Measurements from ENCODE around the gene DPYD. TPM values are rescaled to one million over a fixed set of nuclear protein-coding genes. Genes with fewer than 3 reads are reported as not detected.

DPYD gene
- total RNA-seq, 1 donor from 2014 or later = 11.9 TPM

DNA sequence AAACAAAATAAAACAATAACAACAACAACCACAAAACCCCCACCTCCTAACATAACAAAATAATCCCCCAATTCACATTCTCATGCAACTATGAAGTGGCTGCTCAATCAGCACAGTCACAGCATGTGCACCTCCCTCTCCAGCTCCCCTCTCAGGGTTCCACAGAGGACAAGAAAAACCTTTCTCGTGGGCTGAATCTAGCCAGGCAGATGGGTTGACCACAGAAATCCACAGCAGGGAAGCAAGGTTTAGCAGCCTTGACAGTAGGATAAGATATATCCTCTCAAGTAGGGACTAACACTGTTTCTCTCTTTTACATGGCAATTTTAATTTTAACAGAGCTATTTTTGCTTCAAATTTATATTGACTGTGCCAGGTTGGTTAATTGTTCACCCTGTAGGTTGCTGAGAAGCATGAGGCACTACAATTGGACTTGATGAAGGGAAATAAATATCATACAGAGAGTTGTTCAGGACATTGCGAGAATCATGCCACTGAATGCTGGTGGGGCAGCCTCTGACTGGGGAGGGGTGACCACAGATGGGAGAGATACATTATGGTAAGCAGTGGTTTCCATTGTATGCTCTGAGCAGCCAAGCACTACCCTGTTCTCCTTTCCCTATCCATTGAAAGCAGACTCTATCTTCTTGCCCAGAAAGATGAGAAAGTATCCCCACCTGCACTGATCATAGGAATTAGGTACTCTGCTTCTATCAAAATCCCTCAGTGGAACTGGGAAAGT lies 535.1 kb downstream of the DPYD start:
- intact Hi-C loops (cut with micrococcal nuclease) = no loop called here

DNA sequence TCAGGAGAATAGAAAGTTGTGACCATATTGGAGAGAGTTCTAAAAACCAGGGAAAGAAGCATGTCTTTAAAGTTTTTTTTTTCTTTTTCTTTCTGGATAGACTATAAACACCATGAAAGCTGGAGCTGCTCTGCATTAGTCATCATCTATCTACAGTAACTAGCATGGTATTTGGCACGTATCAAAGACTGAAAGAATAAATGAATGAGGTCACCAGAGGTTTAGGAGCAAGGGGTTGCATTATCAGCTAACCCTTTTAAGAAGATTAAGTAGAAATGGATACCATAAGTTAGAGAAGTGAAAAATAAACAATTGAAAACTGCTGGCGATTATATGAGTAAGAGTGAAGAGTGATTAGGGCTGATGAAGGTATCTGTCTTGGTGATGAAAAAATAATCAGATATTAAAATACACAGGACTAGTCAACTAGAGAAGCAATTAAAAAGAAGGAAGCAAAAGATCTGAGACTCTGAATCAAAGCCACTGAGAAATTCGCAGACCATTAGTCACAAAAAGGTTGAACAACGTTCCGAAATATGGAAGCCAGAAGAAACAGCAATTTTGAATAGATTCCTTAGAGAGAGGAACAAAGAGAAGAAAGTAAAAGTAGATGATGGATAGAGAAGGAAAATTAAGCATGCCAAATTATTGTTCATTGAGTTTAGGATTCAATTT lies 536.4 kb downstream of the DPYD start:
- Mint-ChIP-seq H3K27ac (no peak overlapping the region), H3K9me3 (no peaks in the 10 kb centered on the region), H3K4me1 (ENCODE audit: low read depth) (no peaks in the 10 kb centered on the region), H3K27me3 (ENCODE audit: low read depth) (no peaks in the 10 kb centered on the region), H3K36me3 (ENCODE audit: low read depth) (no peaks in the 10 kb centered on the region), H3K4me3 (ENCODE audit: low read depth) (no peak overlapping the region)
- DNase-seq (ENCODE audit: low spot score) = no peak
- intact Hi-C loops (cut with micrococcal nuclease) = no loop called here

More for the DNA sequence above, 535.1 kb downstream of the DPYD start:
- no peak overlapping the region for H3K4me3 Mint-ChIP-seq (ENCODE audit: low read depth)
- no peaks in the 10 kb centered on the region for H3K27me3 Mint-ChIP-seq (ENCODE audit: low read depth)
- H3K4me1 Mint-ChIP-seq (ENCODE audit: low read depth) = no peaks in the 10 kb centered on the region
- H3K9me3 Mint-ChIP-seq = no peaks in the 10 kb centered on the region
- DNase-seq (ENCODE audit: low spot score) = no peak
- H3K27ac Mint-ChIP-seq = no peak overlapping the region
- H3K36me3 Mint-ChIP-seq (ENCODE audit: low read depth) = no peaks in the 10 kb centered on the region

DNA sequence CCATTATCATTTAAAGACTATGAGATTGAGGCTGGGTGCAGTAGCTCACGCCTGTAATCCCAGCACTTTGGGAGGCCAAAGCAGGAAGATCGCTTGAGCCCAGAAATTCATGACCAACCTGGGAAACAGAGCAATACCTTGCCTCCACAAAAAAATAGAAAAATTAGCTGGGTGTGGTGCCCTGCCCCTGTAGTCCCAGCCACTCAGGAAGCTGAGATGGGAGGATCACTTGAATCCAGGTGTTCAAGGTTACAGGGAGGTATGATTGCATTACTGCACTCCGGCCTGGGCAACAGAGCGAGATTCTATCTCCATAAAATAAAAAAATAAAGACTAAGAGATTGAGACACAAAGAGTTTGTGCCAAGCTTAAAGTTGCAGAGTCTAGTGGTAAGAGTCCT lies 537.0 kb downstream of the DPYD start:
- no peak overlapping the region for H3K27ac Mint-ChIP-seq
- H3K4me3 Mint-ChIP-seq (ENCODE audit: low read depth) = no peak overlapping the region
- no peaks in the 10 kb centered on the region for H3K27me3 Mint-ChIP-seq (ENCODE audit: low read depth)
- H3K4me1 Mint-ChIP-seq (ENCODE audit: low read depth) = no peaks in the 10 kb centered on the region
- H3K36me3 Mint-ChIP-seq (ENCODE audit: low read depth) = no peaks in the 10 kb centered on the region
- intact Hi-C loops (cut with micrococcal nuclease) = no loop called here
- no peak for DNase-seq (ENCODE audit: low spot score)
- no peaks in the 10 kb centered on the region for H3K9me3 Mint-ChIP-seq

DNA sequence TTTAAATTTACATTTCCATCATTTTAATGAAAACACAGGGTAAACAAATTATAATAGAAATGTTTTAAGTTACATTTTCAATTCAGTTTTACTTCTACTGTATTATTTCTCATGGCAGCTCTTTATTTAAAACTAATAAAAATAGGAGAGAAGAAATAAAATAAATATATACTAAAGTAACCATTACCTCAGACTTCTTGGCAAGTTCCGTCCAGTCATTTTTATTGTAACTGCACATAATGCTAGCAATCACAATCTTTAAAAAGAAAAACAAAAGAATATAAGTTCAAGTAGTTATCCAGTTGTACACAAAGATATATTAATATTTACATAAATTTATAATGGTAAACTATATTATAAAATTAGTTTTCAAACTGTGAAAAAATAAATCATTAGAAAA lies 538.6 kb downstream of the DPYD start:
- Mint-ChIP-seq H3K27ac (no peak overlapping the region), H3K4me1 (ENCODE audit: low read depth) (peaks cover 4% of the 10 kb centered on the region), H3K36me3 (ENCODE audit: low read depth) (no peaks in the 10 kb centered on the region), H3K27me3 (ENCODE audit: low read depth) (no peaks in the 10 kb centered on the region), H3K4me3 (ENCODE audit: low read depth) (no peak overlapping the region), H3K9me3 (no peaks in the 10 kb centered on the region)
- intact Hi-C loops (cut with micrococcal nuclease) = no loop called here
- DNase-seq (ENCODE audit: low spot score) = no peak

DNA sequence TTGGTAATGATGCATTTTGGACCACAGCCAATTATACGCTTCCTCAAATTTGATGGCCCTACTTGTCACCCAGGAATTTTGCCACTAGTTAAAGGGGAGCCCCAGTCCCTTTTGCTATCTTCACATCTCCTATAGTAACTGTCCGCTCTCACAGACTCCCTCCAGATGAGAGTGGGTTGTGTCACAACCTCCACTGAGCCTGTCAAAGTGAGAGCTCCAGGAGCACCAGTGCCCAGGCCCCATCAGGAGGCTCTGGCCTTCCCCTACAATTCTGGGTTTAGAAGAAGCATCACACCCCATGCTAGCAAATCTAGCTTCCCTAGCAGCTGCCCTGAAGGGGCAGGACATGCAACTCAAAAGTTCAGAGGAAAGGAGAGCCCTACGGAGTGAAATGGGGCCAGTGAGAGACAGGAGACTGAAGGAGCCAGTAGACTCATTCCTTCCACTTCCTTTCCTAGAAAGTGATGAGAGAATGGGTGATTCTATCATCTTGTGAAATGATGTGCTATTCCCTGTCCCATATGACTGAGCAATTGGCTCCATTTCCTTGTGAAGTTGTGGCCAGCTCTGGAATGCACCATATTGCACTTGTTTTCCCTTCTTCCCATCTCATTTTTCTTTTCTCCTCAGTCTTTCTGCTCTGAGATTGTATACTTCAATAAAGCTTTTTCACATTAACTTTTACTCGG lies 541.3 kb downstream of the DPYD start:
- intact Hi-C loops (cut with micrococcal nuclease) = no loop called here
- H3K27me3 Mint-ChIP-seq (ENCODE audit: low read depth) = no peaks in the 10 kb centered on the region
- H3K4me1 Mint-ChIP-seq (ENCODE audit: low read depth) = peaks cover 4% of the 10 kb centered on the region
- no peak overlapping the region for H3K27ac Mint-ChIP-seq
- H3K9me3 Mint-ChIP-seq = no peaks in the 10 kb centered on the region
- no peak overlapping the region for H3K4me3 Mint-ChIP-seq (ENCODE audit: low read depth)
- no peaks in the 10 kb centered on the region for H3K36me3 Mint-ChIP-seq (ENCODE audit: low read depth)
- DNase-seq (ENCODE audit: low spot score) = no peak

DNA sequence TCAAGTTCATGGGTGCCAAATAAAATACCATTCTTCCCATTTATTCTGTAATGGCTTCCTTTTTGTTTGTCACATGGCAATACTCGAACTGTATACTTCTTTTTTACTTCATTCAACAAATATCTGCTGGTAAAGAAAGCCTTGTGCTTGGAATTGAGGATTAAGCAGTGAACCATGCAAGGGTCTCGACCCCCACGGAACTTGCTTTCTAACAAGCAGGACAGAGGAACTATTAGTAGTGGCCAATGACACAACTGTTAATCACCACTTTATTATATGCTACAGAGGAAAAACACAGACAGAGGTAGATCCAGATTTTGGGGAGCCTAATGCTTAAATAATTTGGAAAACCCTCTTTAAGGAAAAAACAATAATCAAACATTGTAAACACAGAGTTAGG lies 542.2 kb downstream of the DPYD start:
- no peaks in the 10 kb centered on the region for H3K36me3 Mint-ChIP-seq (ENCODE audit: low read depth)
- H3K27me3 Mint-ChIP-seq (ENCODE audit: low read depth) = no peaks in the 10 kb centered on the region
- peaks cover 4% of the 10 kb centered on the region for H3K4me1 Mint-ChIP-seq (ENCODE audit: low read depth)
- DNase-seq (ENCODE audit: low spot score) = no peak
- H3K4me3 Mint-ChIP-seq (ENCODE audit: low read depth) = no peak overlapping the region
- intact Hi-C loops (cut with micrococcal nuclease) = no loop called here
- H3K9me3 Mint-ChIP-seq = no peaks in the 10 kb centered on the region
- H3K27ac Mint-ChIP-seq = no peak overlapping the region

DNA sequence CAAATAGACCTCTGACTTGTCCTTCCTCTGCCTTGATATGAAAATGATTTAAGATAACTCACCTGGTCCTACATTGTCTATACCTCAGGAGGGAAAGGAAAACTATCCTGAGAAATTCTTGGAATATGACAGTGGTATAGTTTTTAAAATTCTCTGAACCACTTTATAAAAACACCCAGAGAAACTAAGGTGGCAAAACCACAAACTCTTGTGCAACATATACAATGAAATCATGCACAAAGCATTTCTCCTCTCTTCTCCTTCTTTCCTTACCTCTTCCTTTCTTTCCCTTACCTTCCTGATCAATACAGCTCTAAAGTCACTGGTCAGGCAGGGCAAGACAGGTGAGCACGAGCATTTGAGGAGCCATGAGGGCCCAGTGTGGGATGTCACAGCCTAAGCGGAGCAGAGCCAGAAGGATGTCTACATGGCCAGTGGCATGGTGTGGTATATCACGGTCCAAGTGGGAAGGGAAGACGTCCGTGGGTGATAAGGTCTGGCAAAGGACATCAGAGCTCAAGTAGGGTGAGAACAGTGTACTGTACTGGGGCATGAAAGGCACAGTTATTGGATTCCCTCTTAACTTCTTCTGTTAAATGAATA lies 543.3 kb downstream of the DPYD start:
- Mint-ChIP-seq H3K4me1 (ENCODE audit: low read depth) (peaks cover 4% of the 10 kb centered on the region), H3K27me3 (ENCODE audit: low read depth) (no peaks in the 10 kb centered on the region), H3K4me3 (ENCODE audit: low read depth) (no peak overlapping the region), H3K36me3 (ENCODE audit: low read depth) (no peaks in the 10 kb centered on the region), H3K9me3 (no peaks in the 10 kb centered on the region), H3K27ac (no peak overlapping the region)
- intact Hi-C loops (cut with micrococcal nuclease) = no loop called here
- DNase-seq (ENCODE audit: low spot score) = no peak

DNA sequence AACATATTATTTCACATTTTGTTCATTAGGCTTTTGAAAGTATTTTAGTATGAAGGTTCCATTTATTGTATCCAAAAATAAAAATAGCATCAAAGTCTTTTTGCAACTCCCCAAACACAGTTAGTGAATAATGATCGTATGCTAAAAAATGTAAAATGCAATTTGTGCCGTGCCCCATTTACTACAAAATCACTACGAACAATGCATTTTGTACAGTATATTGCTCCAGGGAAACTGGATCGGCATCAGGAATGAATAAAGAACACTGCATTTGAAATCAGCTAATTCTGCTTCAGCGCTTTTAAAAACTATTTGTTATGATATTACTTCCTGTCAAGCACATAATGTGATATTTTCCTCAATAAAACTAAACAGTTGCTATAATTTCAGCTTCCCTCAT lies 547.8 kb downstream of the DPYD start:
- intact Hi-C loops (cut with micrococcal nuclease) = no loop called here
- Mint-ChIP-seq H3K9me3 (no peaks in the 10 kb centered on the region), H3K36me3 (ENCODE audit: low read depth) (no peaks in the 10 kb centered on the region), H3K27me3 (ENCODE audit: low read depth) (no peaks in the 10 kb centered on the region), H3K27ac (no peak overlapping the region), H3K4me1 (ENCODE audit: low read depth) (peaks cover 4% of the 10 kb centered on the region), H3K4me3 (ENCODE audit: low read depth) (no peak overlapping the region)
- no peak for DNase-seq (ENCODE audit: low spot score)

DNA sequence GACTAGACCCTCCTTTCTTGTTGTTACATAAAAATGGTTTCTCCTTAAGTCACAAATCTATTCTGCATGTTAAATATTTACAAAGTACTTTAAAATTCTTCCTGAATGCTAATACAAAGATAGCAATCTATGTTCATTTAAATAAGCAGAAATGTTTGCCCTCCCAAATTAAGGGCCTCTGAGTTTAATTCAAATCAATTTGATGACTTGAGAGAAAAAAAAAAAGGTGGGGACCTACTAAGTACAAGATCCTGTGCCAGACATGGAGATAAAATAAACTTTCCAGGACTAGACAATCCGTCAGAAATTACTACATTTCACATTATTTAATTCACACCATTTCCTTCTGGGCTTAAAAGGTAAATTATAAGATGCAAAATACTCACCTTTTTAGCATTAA lies 548.3 kb downstream of the DPYD start:
- Mint-ChIP-seq H3K4me1 (ENCODE audit: low read depth) (peaks cover 3% of the 10 kb centered on the region), H3K9me3 (no peaks in the 10 kb centered on the region), H3K4me3 (ENCODE audit: low read depth) (no peak overlapping the region), H3K36me3 (ENCODE audit: low read depth) (no peaks in the 10 kb centered on the region), H3K27me3 (ENCODE audit: low read depth) (no peaks in the 10 kb centered on the region), H3K27ac (no peak overlapping the region)
- DNase-seq (ENCODE audit: low spot score) = no peak
- intact Hi-C loops (cut with micrococcal nuclease) = no loop called here

DNA sequence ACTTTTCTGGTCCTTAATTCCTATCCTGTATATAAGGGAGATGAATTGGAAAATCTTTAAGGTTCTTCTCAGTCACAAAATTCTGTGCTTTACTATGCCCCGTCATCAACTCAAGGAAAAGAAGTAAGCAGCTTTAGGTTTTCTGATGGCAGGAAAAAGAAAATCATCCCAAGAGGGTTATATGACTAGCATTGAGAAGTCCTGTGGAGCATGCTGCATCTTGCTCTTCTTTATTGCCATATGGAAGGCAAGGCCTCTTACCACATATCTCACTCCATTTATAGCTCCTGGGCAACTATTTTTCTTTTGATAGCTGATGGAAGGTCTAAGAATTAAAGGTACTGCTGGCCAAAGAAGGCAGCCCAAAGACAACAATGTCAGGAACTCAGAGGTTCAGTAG lies 552.5 kb downstream of the DPYD start:
- Mint-ChIP-seq H3K36me3 (ENCODE audit: low read depth) (no peaks in the 10 kb centered on the region), H3K27ac (no peak overlapping the region), H3K27me3 (ENCODE audit: low read depth) (no peaks in the 10 kb centered on the region), H3K4me1 (ENCODE audit: low read depth) (no peaks in the 10 kb centered on the region), H3K4me3 (ENCODE audit: low read depth) (no peak overlapping the region), H3K9me3 (no peaks in the 10 kb centered on the region)
- no peak for DNase-seq (ENCODE audit: low spot score)
- intact Hi-C loops (cut with micrococcal nuclease) = no loop called here

DNA sequence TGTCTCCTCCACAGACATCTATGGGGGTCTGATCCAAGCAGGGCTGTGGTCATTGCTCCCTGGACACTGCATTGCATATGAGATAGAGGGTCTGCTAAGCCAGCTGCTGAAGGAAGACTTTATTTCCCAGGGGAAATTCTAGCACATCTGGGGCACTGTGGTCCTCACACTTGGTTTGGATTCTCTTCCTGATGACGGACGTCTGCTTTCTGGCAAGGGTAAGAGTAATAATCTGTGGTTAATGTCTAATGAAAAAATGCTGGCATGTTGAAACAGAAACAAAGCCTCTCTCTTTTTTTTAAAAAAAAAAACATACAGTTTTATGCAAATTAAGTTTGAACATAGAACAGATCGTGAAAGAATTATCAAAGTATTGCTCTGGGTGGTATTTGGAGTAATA lies 553.9 kb downstream of the DPYD start:
- H3K27ac Mint-ChIP-seq = no peak overlapping the region
- H3K4me1 Mint-ChIP-seq (ENCODE audit: low read depth) = no peaks in the 10 kb centered on the region
- intact Hi-C loops (cut with micrococcal nuclease) = no loop called here
- H3K36me3 Mint-ChIP-seq (ENCODE audit: low read depth) = no peaks in the 10 kb centered on the region
- H3K4me3 Mint-ChIP-seq (ENCODE audit: low read depth) = no peak overlapping the region
- no peaks in the 10 kb centered on the region for H3K9me3 Mint-ChIP-seq
- H3K27me3 Mint-ChIP-seq (ENCODE audit: low read depth) = no peaks in the 10 kb centered on the region
- DNase-seq (ENCODE audit: low spot score) = no peak

DNA sequence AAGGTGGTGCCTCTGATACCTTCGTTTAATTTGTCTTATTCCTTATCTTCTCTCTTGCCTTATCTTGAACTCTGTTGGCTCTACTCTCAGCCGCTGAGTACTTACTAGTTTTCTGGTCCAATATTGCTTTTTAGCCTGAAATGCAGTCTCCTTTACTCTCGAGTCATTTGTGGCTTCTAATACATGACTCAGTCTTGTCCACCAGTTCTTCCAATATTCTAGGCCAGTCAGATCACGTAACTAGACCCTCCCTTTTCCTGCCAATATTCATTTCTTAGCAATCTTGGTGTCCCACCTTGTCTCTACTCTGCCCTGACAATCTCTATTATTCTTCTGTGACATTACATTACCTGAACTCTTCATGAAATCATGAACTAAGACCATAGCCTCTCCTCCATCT lies 555.8 kb downstream of the DPYD start:
- Mint-ChIP-seq H3K4me1 (ENCODE audit: low read depth) (no peaks in the 10 kb centered on the region), H3K4me3 (ENCODE audit: low read depth) (no peak overlapping the region), H3K27ac (no peak overlapping the region), H3K9me3 (no peaks in the 10 kb centered on the region), H3K36me3 (ENCODE audit: low read depth) (no peaks in the 10 kb centered on the region), H3K27me3 (ENCODE audit: low read depth) (no peaks in the 10 kb centered on the region)
- intact Hi-C loops (cut with micrococcal nuclease) = no loop called here
- no peak for DNase-seq (ENCODE audit: low spot score)

DNA sequence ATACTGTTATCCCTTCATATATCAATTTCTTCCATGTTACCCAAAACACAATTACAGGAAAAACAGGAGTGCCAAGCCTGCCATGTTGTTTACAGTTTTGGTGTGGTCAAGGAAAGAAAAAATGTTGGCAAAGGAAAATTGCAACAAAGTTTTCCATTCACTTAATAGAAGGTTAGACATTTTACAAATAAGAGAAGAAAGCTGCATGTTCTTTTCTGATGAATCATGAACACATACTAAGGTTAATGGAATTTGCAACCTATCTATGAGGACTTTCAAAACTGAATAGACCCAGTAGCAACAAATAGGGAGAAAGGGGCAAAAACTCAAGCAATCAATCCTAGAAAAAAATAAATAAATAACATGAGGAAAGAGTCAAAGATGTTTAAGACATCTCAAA lies 556.7 kb downstream of the DPYD start:
- H3K27me3 Mint-ChIP-seq (ENCODE audit: low read depth) = no peaks in the 10 kb centered on the region
- no peaks in the 10 kb centered on the region for H3K4me1 Mint-ChIP-seq (ENCODE audit: low read depth)
- no peak overlapping the region for H3K27ac Mint-ChIP-seq
- H3K4me3 Mint-ChIP-seq (ENCODE audit: low read depth) = no peak overlapping the region
- no peaks in the 10 kb centered on the region for H3K9me3 Mint-ChIP-seq
- intact Hi-C loops (cut with micrococcal nuclease) = no loop called here
- DNase-seq (ENCODE audit: low spot score) = no peak
- H3K36me3 Mint-ChIP-seq (ENCODE audit: low read depth) = no peaks in the 10 kb centered on the region
